MG63 (cell line): ENCODE results near the gene NXPE3. TPM values are rescaled to one million over a fixed set of nuclear protein-coding genes. Genes with fewer than 3 reads are reported as not detected.
"Not testable (repeated sequence)": the region's sequence is repeated elsewhere in the genome, so short reads cannot be mapped to it uniquely, and the experiment has no call there.

Experiments
- DNase-seq: peaks from one replicate; pipeline ENCODE4 v3.0.0-alpha.2; 2020
- H3K27me3 ChIP-seq: fragments of 250-450 bp; sonication (Bioruptor Pico); 2 replicates; pipeline ENCODE4 v1.5.1; 2020; ENCODE audit warnings: mild to moderate bottlenecking, moderate library complexity
- H3K36me3 ChIP-seq: fragments of 250-450 bp; sonication (Bioruptor Pico); 2 replicates; pipeline ENCODE4 v1.5.1; 2020; ENCODE audit warnings: mild to moderate bottlenecking, moderate library complexity
- H3K4me3 ChIP-seq: fragments of 250-450 bp; sonication (Bioruptor Pico); 2 replicates; pipeline ENCODE4 v1.5.1; 2020; ENCODE audit warnings: mild to moderate bottlenecking, moderate library complexity
- H3K9me3 ChIP-seq: fragments of 250-450 bp; sonication (Bioruptor Pico); 2 replicates; pipeline ENCODE4 v1.5.1; 2020; ENCODE audit warnings: mild to moderate bottlenecking, moderate library complexity
- total RNA-seq: library from RNA; depleted of rRNA; stranded (reverse); fragments of >200 nt; shearing (Covaris generic); gene quantifications from 2 replicates; pipeline ENCODE4 v1.2.3, GENCODE V29; 2014; ENCODE audit warnings: low replicate concordance; rRNA removed

The NXPE3 gene
- 7.5 and 12.4 TPM in 2 replicates for total RNA-seq

DNA sequence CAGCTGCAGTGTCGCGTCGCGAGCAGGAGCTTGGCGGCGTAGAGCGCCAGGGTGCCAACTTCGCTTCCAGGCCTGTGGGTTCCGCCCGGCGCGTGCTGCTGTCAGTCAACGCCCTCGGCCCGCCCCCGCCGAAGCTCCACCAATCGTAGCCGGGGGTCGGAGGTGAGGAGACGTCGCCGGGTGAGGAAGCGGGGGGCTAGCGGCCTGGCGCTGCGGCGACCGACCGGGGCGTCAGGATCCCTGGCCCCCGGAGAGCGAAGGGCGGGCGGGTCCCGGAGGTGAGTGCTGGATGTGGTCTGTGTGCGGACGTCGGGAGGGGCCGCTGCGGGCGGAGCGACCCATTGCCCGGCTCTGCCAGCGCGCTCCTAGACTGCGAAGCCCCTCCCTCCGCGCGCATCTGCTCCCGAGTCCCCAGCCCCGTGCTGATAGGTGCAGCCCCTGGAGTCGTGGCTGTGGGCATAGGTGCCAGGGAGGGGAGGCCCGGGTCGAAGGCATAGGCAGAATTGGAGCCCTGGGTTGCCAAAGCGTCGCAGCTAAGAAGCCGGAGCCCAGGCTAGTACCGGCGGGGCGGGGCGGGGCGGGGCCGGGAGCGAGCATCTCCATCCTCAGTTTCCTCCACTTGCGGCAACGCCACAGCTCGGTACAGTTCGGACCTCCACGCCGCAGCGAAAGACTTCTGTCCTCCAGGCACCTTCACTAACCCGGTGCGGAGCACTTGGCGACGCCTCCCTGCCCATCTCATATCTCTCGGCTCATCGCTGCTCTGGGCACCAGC is at the start of gene NXPE3:
TSS of gene NXPE3 (plus strand) at position 165 of the 775 bp plus-strand sequence. CDS start 6,386 bp downstream, outside the sequence.
- Histone ChIP-seq H3K36me3 (no peaks in the 10 kb centered on the region), H3K4me3 (peak within 1 kb of the TSS; percentile 82), H3K9me3 (no peaks in the 10 kb centered on the region), H3K27me3 (no peaks in the 10 kb centered on the region)
- DNase-seq: peak; percentile 91

DNA sequence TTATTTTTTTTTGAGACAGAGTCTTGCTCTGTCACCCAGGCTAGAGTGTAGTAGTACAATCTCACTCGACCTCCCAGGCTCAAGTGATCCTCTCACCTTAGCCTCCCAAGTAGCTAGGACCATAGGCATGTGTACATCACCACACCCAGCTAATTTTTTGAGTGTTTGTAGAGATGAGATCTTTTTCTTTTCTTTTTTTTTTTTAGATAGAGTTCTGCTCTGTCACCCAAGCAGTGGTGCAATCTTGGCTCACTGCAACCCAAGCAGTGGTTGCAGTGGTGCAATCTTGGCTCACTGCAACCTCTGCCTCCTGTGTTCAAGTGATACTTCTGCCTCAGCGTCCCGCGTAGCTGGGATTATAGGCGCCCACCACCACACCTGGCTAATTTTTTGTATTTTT is 49.4 kb upstream of the NXPE3 start:
- Histone ChIP-seq H3K9me3 (no peaks in the 10 kb centered on the region), H3K27me3 (no peaks in the 10 kb centered on the region), H3K4me3 (no peak overlapping the region), H3K36me3 (peaks cover 65% of the 10 kb centered on the region)
- no peak for DNase-seq

DNA sequence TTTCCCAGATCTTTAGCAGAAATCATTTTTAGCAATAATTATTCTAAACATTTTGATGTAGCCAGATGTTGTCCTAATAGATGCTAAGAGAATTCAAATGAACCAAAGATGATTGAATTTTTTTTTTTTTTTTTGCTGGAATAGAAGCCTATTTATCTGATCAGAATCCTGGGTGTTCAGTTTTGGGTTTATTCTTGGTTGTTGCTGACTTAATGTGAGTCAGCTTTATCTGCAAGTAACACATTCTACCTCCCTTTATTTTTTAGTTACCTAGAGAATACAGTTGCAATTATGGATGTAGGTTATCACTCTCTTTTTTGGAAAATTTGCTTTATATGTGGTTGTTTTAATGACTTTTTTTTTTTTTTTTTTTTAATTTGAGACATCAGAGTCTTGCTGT is 48.2 kb upstream of the NXPE3 start:
- H3K36me3 ChIP-seq: peaks cover 78% of the 10 kb centered on the region
- no peaks in the 10 kb centered on the region; the same call in 1 of the 2 replicates for H3K9me3 ChIP-seq
- DNase-seq: no peak
- H3K27me3 ChIP-seq: no peaks in the 10 kb centered on the region
- no peak overlapping the region for H3K4me3 ChIP-seq

DNA sequence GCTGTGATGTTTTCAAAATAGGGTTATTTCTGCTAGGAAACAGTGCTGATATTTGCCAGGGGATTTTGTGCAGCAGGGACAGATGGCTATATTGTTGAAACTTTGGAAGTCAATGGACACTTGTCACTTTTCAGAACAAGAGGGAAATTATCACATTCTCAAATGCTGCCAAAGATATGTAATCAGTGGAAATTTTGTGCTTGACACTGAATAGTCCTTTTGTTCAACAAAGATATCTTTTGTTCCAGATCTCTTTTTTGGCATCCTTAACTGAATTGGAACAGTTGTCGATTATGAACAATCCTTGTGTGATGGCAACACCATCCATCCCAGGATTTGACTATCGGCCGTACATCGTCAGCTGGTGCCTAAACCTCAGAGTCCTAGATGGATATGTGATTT is 46.8 kb upstream of the NXPE3 start:
- DNase-seq: no peak
- H3K36me3 ChIP-seq: peaks cover 82% of the 10 kb centered on the region
- no peaks in the 10 kb centered on the region for H3K27me3 ChIP-seq
- H3K4me3 ChIP-seq: no peak overlapping the region
- H3K9me3 ChIP-seq: peaks cover 14% of the 10 kb centered on the region

DNA sequence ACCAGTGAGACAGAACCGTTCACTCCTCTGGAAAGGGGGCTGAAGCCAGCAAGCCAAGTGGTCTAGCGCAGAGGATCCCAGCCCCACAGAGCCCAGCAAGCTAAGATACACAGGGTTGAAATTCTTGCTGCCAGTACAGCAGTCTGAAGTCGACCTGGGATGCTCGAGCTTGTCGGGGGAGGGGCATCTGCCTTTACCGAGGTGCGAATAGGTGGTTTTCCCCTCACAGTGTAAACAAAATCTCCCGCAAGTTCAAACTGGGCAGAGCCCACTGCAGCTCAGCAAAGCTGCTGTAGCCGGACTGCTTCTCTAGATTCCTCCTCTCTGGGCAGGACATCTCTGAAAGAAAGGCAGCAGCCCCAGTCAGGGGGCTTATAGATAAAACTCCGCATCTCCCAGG is 43.2 kb upstream of the NXPE3 start:
- no peaks in the 10 kb centered on the region for H3K27me3 ChIP-seq
- no peak for DNase-seq
- H3K9me3 ChIP-seq: peaks cover 23% of the 10 kb centered on the region
- no peak overlapping the region for H3K4me3 ChIP-seq
- peaks cover 87% of the 10 kb centered on the region for H3K36me3 ChIP-seq

DNA sequence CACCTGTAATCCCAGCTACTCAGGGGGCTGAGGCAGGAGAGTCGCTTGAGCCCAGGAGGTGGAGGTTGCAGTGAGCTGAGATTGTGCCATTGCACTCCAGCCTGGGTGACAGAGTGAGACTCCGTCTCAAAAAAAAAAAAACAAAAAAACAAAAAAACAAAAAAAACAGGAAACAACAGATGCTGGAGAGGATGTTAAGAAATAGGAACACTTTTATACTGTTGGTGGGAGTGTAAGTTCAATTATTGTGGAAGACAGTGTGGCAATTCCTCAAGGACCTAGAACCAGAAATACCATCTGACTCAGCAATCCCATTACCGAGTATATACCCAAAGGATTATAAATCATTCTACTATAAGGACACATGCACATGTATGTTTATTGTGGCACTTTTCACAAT is 37.1 kb upstream of the NXPE3 start:
- not testable (repeated sequence) for H3K27me3 ChIP-seq, H3K4me3 ChIP-seq, DNase-seq
- peaks cover 17% of the 10 kb centered on the region for H3K9me3 ChIP-seq
- H3K36me3 ChIP-seq: peaks cover 43% of the 10 kb centered on the region

DNA sequence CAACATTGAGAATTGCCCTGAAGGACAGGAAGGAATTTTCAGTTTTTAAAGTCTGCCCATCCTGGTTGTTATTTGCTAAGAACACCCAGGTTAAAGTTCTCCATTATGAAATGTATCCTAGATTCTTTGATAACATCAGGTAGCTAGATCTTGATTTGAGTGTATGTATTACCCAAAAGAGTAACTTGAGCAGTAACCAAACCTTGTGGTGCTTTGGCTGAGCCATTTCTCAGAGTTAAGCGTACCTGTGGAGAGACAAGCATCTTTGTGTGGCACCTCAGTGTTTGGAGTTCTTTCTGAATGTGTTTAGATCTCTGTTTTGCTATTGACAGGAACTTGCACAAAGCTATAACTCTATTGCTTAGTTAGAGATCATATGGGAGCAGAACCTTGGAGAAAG is 34.2 kb upstream of the NXPE3 start:
- H3K9me3 ChIP-seq: peaks cover 5% of the 10 kb centered on the region
- no peak overlapping the region for H3K4me3 ChIP-seq
- H3K27me3 ChIP-seq: no peaks in the 10 kb centered on the region
- H3K36me3 ChIP-seq: peaks cover 25% of the 10 kb centered on the region
- DNase-seq: no peak

DNA sequence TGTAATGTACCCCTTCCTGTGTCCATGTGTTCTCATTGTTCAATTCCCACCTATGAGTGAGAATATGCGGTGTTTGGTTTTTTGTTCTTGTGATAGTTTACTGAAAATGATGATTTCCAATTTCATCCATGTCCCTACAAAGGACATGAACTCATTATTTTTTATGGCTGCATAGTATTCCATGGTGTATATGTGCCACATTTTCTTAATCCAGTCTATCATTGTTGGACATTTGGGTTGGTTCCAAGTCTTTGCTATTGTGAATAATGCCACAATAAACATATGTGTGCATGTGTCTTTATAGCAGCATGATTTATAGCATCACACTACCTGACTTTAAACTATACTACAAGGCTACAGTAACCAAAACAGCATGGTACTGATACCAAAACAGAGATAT is 33.1 kb upstream of the NXPE3 start:
- H3K36me3 ChIP-seq: peaks cover 19% of the 10 kb centered on the region
- H3K27me3 ChIP-seq, H3K4me3 ChIP-seq, H3K9me3 ChIP-seq, DNase-seq: not testable (repeated sequence)

DNA sequence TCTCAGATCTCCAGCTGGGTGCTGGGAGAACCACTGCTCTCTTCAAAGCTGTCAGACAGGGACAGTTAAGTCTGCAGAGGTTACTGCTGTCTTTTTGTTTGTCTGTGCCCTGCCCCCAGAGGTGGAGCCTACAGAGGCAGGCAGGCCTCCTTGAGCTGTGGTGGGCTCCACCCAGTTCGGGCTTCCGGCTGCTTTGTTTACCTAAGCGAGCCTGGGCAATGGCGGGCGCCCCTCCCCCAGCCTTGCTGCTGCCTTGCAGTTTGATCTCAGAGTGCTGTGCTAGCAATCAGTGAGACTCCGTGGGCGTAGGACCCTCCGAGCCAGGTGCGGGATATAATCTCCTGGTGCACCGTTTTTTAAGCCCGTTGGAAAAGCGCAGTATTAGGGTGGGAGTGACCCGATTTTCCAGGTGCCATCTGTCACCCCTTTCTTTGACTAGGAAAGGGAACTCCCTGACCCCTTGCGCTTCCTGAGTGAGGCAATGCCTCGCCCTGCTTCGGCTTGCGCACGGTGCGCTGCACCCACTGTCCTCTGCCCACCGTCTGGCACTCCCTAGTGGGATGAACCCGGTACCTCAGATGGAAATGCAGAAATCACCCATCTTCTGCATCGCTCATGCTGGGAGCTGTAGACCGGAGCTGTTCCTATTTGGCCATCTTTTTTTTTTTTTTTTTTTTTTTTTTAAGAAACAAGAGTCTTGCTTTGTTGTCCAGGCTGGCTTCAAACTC is 25.5 kb upstream of the NXPE3 start:
- not testable (repeated sequence) for H3K9me3 ChIP-seq, H3K27me3 ChIP-seq, H3K4me3 ChIP-seq, DNase-seq
- peaks cover 44% of the 10 kb centered on the region for H3K36me3 ChIP-seq

DNA sequence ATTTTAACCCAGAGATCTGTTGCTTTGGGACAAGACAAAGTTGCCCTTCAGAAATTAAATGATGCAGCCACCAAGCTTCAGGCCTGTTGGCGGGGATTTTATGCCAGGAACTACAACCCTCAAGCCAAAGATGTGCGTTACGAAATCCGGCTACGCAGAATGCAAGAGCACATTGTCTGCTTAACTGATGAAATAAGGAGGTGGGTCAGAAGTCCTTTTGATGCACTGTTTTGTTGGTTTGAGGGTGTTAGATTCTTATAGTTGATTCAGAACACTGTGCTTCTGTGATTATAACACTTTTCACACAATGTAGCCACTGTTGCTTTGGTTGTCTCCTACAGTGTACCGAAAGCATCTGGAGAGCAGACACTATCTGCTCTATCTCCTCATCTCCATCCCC is 20.8 kb upstream of the NXPE3 start:
- peaks cover 48% of the 10 kb centered on the region for H3K36me3 ChIP-seq

DNA sequence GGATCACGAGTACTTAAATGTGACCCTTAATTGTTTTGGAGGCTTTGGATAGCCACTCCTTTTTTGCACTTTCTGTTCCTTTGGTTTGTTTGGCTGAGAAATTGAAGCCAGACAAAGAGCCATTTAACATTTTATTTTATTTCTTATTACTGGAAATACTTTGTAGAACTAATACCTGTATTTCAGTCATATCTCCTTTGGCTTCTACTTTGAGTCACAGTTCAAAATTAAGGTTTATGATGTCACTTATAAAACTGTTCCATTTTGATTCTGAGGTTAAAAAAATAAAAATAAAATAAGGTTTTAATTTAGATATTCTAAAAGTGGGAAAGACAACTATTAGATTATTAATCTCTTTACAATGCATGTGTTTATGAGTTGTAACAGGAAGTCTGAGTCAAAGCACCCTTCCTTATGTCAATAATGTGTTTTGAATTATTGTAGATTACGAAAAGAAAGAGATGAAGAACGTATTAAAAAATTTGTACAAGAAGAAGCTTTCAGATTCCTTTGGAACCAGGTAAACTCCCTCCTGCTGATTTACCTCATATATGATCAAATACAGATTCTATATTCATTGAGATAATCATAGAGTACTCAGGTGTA is 16.9 kb upstream of the NXPE3 start:
- no peaks in the 10 kb centered on the region for H3K27me3 ChIP-seq
- no peak overlapping the region for H3K4me3 ChIP-seq
- H3K9me3 ChIP-seq: no peaks in the 10 kb centered on the region
- H3K36me3 ChIP-seq: peaks cover 31% of the 10 kb centered on the region
- DNase-seq: no peak

More for the DNA sequence above, 20.8 kb upstream of the NXPE3 start:
- H3K27me3 ChIP-seq: no peaks in the 10 kb centered on the region
- no peaks in the 10 kb centered on the region for H3K9me3 ChIP-seq
- H3K4me3 ChIP-seq: no peak overlapping the region
- no peak for DNase-seq

DNA sequence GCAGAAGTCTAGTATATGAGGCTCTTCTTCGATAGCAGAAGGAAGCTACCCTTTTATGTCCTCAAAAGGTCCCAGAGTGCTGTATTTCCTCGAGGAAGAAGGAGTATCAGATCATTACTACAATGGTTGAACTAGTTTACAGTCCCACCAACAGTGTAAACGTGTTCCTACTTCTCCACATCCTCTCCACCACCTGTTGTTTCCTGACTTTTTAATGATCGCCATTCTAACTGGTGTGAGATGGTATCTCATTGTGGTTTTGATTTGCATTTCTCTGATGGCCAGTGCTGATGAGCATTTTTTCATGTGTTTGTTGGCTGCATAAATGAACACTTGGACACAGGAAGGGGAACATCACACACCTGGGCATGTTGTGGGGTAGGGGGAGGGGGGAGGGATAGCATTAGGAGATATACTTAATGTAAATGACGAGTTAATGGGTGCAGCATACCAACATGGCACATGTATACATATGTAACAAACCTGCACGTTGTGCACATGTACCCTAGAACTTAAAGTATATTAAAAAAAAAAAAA is 1.2 kb upstream of the NXPE3 start:
- H3K9me3 ChIP-seq, H3K36me3 ChIP-seq, DNase-seq, H3K27me3 ChIP-seq, H3K4me3 ChIP-seq: not testable (repeated sequence)

DNA sequence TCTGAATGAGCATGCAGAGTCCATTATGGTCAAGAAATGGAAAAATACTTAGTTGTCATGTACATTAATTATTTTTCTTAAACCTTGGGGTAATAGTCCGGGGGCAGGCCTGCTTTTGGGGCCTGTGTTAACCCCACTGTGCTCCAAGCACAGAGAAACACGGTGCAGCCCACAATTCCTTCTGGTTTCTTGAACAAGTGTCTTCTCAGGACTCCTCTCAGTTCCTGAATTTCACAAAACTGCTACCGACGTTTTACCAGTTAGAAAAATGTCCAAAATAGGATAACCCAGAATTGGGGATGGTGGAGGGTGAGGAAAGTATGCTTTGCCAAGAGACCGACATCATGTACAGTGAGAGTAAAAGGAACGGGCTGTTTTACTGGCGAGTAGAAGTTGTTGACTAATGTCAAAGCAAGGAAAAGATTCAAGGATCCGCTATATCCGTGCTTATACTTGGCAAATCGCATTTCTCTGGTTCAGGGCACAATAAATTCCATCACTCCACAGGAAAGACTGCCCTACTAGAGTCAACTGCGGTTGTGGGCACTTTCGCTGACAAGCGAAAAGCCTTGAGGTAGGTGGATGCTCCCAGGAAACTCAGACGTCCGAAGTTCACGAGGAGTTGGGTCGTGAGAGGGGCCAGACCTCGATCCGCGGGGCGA is 495 bp upstream of the NXPE3 start:
- no peaks in the 10 kb centered on the region for H3K36me3 ChIP-seq
- H3K9me3 ChIP-seq: no peaks in the 10 kb centered on the region
- no peak for DNase-seq
- H3K4me3 ChIP-seq: peak overlapping the region; percentile 82
- H3K27me3 ChIP-seq: no peaks in the 10 kb centered on the region

DNA sequence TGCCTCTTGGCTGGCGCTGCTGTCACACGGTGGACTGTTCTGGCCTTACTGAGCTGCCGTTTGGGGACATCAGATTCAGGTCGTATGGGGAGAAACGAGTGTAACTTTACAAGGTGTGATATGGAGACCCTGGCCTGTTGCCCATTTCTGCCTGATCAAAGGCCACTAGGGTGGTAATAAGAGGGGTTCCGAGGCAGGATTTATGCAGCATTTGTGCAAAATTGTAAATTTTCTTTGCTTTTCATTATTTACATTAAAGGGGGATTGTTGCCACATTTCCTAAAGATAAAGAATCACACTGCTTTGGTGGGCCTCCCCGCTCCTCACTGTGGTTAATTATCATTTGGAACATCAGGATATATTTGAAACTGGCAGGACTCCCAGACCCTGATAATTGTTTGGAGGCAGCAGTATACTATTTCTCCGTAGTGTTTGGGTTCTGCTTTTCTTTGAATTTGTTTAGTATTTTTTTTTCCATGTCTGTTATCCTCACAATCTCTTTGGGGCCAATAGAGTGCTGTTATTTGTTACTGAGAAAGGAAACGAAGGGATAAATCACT is 891 bp downstream of the NXPE3 start:
- H3K4me3 ChIP-seq: peak overlapping the region; percentile 82
- no peaks in the 10 kb centered on the region for H3K27me3 ChIP-seq
- no peak for DNase-seq
- no peaks in the 10 kb centered on the region for H3K36me3 ChIP-seq
- H3K9me3 ChIP-seq: no peaks in the 10 kb centered on the region

DNA sequence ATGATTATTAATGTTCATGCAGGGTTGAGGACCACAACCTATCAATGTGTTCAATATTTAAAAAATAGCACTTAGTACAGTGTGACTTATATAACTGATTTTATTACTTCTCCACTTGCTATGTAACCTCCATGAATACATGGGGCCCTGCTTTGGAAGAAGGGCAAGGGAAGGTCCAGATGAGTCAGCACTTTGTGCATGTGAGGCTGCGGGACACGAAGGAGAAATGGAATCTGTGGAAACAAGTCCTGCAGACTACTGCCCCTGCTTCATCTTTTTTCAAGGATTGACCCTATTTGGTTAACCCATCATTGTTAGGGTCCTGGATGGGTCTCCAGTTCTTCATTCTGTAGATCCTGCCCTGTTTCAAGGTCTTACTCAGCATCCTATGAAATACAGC is 1.6 kb downstream of the NXPE3 start:
- Histone ChIP-seq H3K27me3 (no peaks in the 10 kb centered on the region), H3K9me3 (no peaks in the 10 kb centered on the region), H3K36me3 (no peaks in the 10 kb centered on the region), H3K4me3 (no peak overlapping the region)
- DNase-seq: peak; percentile 18

DNA sequence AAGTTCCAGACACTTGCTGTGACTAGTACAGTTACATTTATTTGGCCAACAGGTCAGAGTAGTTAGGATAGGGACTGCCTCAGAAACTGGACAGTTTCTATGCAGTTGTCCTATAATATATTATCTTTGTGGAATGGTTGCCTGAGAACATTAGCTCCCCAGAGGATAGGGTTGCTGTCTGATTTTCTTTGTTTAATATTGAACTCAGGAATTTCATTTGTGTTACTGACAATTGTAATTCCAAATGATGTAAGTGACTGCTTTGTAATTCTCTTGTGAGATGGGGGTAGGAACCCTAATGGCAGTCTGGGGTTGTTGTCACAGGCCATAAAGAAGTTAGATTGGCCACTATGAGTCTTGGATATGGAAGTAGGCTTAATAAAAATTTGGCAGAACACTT is 2.2 kb downstream of the NXPE3 start:
- no peak overlapping the region for H3K4me3 ChIP-seq
- H3K9me3 ChIP-seq: no peaks in the 10 kb centered on the region
- H3K36me3 ChIP-seq: 0 out of 2 replicates have a peak, but pooled peaks cover 1% of the 10 kb centered on the region
- no peaks in the 10 kb centered on the region for H3K27me3 ChIP-seq
- DNase-seq: no peak
